ENCODE measurements around the gene THRB. TPM values are rescaled to one million over a fixed set of nuclear protein-coding genes. Genes with fewer than 3 reads are reported as not detected.

THRB gene
- total RNA-seq = 2.0 and 2.5 TPM in 2 replicates

GRCh38 chr3:24494618-24495325, at the start of gene THRB:
Gene THRB (minus strand): TSS chr3:24494850.

